HG03135 (cell line): ENCODE data around the gene RIOX2.

Experiments used
- ATAC-seq: cut with Tn5 transposase; IDR thresholded peaks from one replicate; pipeline ENCODE4 v1.9.1; 2021; ENCODE audit warnings: mild to moderate bottlenecking, moderate library complexity; ENCODE audit not compliant: unreplicated experiment

The RIOX2 gene

GRCh38 chr3:97954228-97954827 lies 17.9 kb downstream of the RIOX2 start:
- no peak for ATAC-seq

GRCh38 chr3:97952872-97953271 lies 19.4 kb downstream of the RIOX2 start:
- ATAC-seq: no peak

GRCh38 chr3:97952280-97952679 lies 20.0 kb downstream of the RIOX2 start:
- ATAC-seq: no peak

- ATAC-seq: no peak
Measured at GRCh38 chr3:97950360-97950759, 21.9 kb downstream of the RIOX2 start.

GRCh38 chr3:97949743-97950142 lies 22.5 kb downstream of the RIOX2 start:
- no peak for ATAC-seq

GRCh38 chr3:97949110-97949485 lies 23.1 kb downstream of the RIOX2 start:
- ATAC-seq: no peak

- ATAC-seq: no peak
Measured at GRCh38 chr3:97948351-97949109, 23.7 kb downstream of the RIOX2 start.

GRCh38 chr3:97942801-97943546 lies 29.3 kb downstream of the RIOX2 start:
- no peak for ATAC-seq

GRCh38 chr3:97940034-97940433 lies 32.2 kb downstream of the RIOX2 start:
- no peak for ATAC-seq

- ATAC-seq: no peak
Measured at GRCh38 chr3:97939401-97939800, 32.8 kb downstream of the RIOX2 start.

GRCh38 chr3:97938444-97938843 lies 33.8 kb downstream of the RIOX2 start:
- no peak for ATAC-seq

- ATAC-seq: no peak
Measured at GRCh38 chr3:97937205-97937604, 35.0 kb downstream of the RIOX2 start.

GRCh38 chr3:97935842-97936241 lies 36.4 kb downstream of the RIOX2 start:
- no peak for ATAC-seq

GRCh38 chr3:97934980-97935695 lies 37.1 kb downstream of the RIOX2 start:
- no peak for ATAC-seq

- ATAC-seq: no peak
Measured at GRCh38 chr3:97932387-97932801, 39.8 kb downstream of the RIOX2 start.

- no peak for ATAC-seq
Measured at GRCh38 chr3:97931218-97931617, 41.0 kb downstream of the RIOX2 start.

- no peak for ATAC-seq
Measured at GRCh38 chr3:97930018-97930417, 42.2 kb downstream of the RIOX2 start.

- no peak for ATAC-seq
Measured at GRCh38 chr3:97928986-97929385, 43.2 kb downstream of the RIOX2 start.

GRCh38 chr3:97927704-97928103 lies 44.5 kb downstream of the RIOX2 start:
- no peak for ATAC-seq

GRCh38 chr3:97917813-97918536 lies 54.3 kb downstream of the RIOX2 start:
- ATAC-seq: no peak

GRCh38 chr3:97916576-97916975 lies 55.7 kb downstream of the RIOX2 start:
- ATAC-seq: no peak
